ENCODE measurements around the gene CALHM2. TPM values are rescaled to one million over a fixed set of nuclear protein-coding genes. Genes with fewer than 3 reads are reported as not detected.

The CALHM2 gene
- total and polyA plus RNA-seq, 9 donors = 10.5 to 25.9 (median 18.3) TPM

DNA sequence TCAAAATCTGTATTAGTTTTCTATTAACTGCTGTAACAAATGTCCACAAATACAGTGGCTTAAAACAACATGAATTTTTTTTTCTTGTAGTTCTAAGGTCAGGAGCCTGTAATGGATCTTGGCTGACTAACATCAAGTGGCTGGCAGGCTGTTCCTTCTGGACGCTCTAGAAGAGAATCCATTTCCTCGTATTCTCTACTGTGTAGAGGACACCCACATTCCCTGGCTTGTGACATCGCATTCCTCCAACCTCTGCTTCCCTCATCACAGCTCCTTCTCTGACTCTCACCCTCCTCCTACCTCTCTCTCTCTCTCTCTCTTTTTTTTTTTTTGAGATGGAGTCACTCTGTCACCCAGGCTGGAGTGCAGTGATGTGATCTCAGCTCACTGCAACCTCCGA, 11.3 kb upstream of the CALHM2 start:
- no peak for DNase-seq
- Histone ChIP-seq H3K36me3 (ENCODE audit: control insufficient read depth, insufficient read depth, low read length) (no peaks in the 10 kb centered on the region), H3K4me3 (ENCODE audit: low read length) (no peak overlapping the region), H3K9me3 (replicated peaks; ENCODE audit: control insufficient read depth, low read depth, low read length) (no peaks in the 10 kb centered on the region), H3K4me1 (ENCODE audit: control insufficient read depth, insufficient read depth, low read length) (no peaks in the 10 kb centered on the region), H3K27me3 (ENCODE audit: control insufficient read depth, insufficient read depth, low read length) (no peaks in the 10 kb centered on the region), H3K27ac (ENCODE audit: low read length) (no peak overlapping the region)
- 47% methylated on average over 3 of the region's 4 CpGs for WGBS (ENCODE audit: insufficient coverage)

DNA sequence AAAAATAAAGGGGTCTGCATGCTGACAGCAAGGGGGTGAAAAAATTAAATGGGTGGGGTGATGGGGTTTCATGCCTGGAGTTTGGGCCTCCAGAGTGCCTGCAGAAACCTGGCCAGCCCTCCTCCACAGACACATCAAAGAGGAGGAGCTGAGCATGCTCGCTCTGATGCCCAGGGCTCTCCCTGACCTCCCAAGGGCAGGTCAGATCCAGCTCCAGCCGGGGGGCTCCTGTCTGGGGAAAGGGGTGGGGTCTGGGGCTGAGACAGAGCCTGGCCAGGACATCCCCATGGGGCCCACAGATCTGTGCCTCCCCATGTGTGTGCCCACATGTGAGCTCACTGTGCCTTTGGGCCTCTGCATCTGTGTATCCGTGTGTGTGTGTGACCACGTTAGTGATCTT, 7.4 kb upstream of the CALHM2 start:
- no peaks in the 10 kb centered on the region for H3K36me3 ChIP-seq (ENCODE audit: control insufficient read depth, insufficient read depth, low read length)
- no peaks in the 10 kb centered on the region for H3K9me3 ChIP-seq (replicated peaks; ENCODE audit: control insufficient read depth, low read depth, low read length)
- H3K27me3 ChIP-seq (ENCODE audit: control insufficient read depth, insufficient read depth, low read length) = no peaks in the 10 kb centered on the region
- no peak overlapping the region for H3K4me3 ChIP-seq (ENCODE audit: low read length)
- DNase-seq = no peak
- WGBS (ENCODE audit: insufficient coverage) = 49% methylated on average over 3 of the region's 4 CpGs
- H3K27ac ChIP-seq (ENCODE audit: low read length) = no peak overlapping the region
- H3K4me1 ChIP-seq (ENCODE audit: control insufficient read depth, insufficient read depth, low read length) = no peaks in the 10 kb centered on the region

DNA sequence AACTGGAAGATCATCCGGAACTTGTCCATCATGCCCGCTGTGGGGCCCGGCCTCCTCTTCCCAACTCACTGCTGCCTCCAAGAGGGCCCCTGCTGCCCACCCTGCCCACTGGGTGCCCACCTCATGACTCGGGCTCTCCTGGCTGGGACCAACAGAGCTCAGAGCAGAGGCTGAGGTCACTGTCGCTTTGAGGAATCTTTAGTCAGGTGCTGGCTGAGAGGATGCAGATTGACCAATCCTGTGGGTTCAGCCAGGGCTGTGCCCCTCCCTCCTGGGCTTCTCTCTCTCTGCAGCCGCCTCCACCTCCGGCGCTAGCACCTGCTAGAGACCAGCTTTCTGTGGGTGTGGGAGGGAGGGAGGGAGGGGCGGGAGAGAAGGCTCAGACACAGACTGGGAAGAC, 6.5 kb upstream of the CALHM2 start, which contains the start of gene CALHM1:
CALHM1 (minus strand) TSS at position 181 of the 400 bp plus-strand sequence; CDS start at position 32, 149 bp downstream.
- 50% methylated on average over 2 of the region's 9 CpGs for WGBS (ENCODE audit: insufficient coverage)
- Histone ChIP-seq H3K36me3 (ENCODE audit: control insufficient read depth, insufficient read depth, low read length) (no peaks in the 10 kb centered on the region), H3K27me3 (ENCODE audit: control insufficient read depth, insufficient read depth, low read length) (no peaks in the 10 kb centered on the region), H3K4me1 (ENCODE audit: control insufficient read depth, insufficient read depth, low read length) (no peaks in the 10 kb centered on the region), H3K27ac (ENCODE audit: low read length) (no peak within 1 kb of the TSS), H3K4me3 (ENCODE audit: low read length) (no peak within 1 kb of the TSS), H3K9me3 (replicated peaks; ENCODE audit: control insufficient read depth, low read depth, low read length) (no peaks in the 10 kb centered on the region)
- DNase-seq = no peak

DNA sequence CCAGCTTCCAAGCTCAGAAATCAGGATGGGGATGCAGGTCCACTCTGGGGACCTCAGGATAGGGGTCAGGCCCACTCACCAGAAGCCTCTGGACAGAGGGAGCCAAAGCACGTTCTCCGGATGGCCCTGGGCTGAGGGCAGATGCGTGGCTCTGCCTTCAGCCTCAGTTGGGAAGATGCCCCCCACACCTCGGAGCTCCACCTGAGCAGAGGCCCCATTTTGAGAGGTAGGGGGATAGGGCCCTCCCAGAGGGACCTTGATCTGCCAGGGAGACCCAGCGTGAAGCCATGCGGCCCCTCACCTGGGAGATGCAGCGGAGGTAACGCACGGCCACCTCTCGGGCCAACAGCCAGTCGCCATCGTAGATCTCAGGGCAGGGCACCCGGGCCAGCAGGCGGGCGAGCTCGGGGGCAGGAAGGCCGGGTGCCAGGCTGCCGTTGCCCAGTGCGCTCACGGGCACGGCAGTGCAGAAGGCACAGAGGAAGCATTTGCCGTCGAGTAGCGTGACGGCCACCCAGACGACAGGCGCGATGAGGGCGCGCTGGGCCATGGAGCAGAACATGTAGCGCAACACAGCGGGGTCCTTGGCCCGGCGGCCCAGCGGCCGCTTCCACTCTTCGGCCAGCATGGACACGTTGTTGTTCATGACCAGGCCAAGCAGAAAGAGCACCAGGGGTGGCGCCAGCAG, 5.9 kb upstream of the CALHM2 start:
- Histone ChIP-seq H3K9me3 (replicated peaks; ENCODE audit: control insufficient read depth, low read depth, low read length) (no peaks in the 10 kb centered on the region), H3K27me3 (ENCODE audit: control insufficient read depth, insufficient read depth, low read length) (no peaks in the 10 kb centered on the region), H3K4me1 (ENCODE audit: control insufficient read depth, insufficient read depth, low read length) (peaks cover under 1% of the 10 kb centered on the region), H3K4me3 (ENCODE audit: low read length) (no peak overlapping the region), H3K36me3 (ENCODE audit: control insufficient read depth, insufficient read depth, low read length) (no peaks in the 10 kb centered on the region), H3K27ac (ENCODE audit: low read length) (no peak overlapping the region)
- WGBS (ENCODE audit: insufficient coverage) = 92% methylated on average over 37 of the region's 39 CpGs
- DNase-seq = no peak

DNA sequence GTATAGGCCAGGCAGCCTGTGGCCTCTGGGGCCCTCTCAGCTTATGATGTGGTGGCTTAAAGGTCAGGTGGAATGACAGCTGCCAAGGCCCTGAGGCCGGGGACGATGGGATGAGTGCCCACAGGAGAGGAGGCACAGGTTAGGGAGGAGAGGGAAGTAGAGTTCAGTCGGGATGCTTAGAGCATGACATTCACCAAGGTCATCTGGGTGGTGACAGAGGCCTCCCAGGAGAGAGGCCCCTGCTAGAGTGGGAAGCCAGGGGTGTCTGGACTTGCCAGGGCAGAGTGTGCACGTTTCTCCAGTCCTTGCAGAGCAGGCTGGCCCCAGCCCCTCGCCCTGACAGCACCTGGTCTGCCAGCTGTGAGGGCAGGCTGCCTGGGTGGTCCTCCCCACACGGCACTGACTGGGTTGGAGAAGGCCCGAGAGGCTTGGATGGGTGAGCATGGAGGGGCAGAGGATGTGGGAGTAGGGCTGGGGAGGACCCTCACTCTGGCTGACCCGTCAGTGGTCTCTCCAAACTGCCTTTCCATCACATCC, 5.1 kb upstream of the CALHM2 start:
- no peak for DNase-seq
- no peak overlapping the region for H3K27ac ChIP-seq (ENCODE audit: low read length)
- peaks cover 8% of the 10 kb centered on the region for H3K4me1 ChIP-seq (ENCODE audit: control insufficient read depth, insufficient read depth, low read length)
- H3K36me3 ChIP-seq (ENCODE audit: control insufficient read depth, insufficient read depth, low read length) = no peaks in the 10 kb centered on the region
- WGBS (ENCODE audit: insufficient coverage) = 38% methylated on average over 4 of the region's 8 CpGs
- H3K4me3 ChIP-seq (ENCODE audit: low read length) = no peak overlapping the region
- no peaks in the 10 kb centered on the region for H3K9me3 ChIP-seq (replicated peaks; ENCODE audit: control insufficient read depth, low read depth, low read length)
- no peaks in the 10 kb centered on the region for H3K27me3 ChIP-seq (ENCODE audit: control insufficient read depth, insufficient read depth, low read length)

DNA sequence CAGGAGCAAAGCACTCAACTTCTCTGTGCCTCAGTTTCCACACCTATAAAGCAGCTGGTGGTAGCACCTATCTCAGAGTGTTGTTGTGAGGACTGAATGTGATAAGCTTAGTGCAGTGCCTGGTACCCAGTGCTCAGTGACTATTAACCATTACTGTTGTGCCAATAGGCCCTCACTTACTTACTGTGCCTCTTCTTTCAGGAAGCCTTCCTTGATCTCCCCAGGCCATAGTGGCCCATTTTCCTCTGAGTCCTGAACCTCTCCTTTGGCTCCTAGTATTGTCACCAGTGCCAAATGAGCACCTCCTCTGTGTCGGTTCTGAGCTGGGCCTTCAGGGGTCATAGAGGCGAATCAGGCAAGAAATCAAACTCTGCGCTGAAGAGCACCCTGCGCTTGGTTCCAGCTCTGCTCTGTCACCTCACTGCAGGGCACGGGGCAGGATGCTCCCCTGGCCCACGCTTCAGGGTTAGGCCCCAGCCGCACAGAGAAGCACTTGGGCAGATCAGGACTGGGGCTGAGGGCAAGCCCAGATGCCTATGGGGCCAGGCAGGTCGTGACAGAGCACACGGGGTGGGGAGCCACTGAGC, 4.0 kb upstream of the CALHM2 start:
- no peak overlapping the region for H3K4me3 ChIP-seq (ENCODE audit: low read length)
- no peaks in the 10 kb centered on the region for H3K9me3 ChIP-seq (replicated peaks; ENCODE audit: control insufficient read depth, low read depth, low read length)
- 75% methylated on average over 9 of the region's 9 CpGs for WGBS (ENCODE audit: insufficient coverage)
- DNase-seq = no peak
- peaks cover 17% of the 10 kb centered on the region for H3K4me1 ChIP-seq (ENCODE audit: control insufficient read depth, insufficient read depth, low read length)
- no peaks in the 10 kb centered on the region for H3K36me3 ChIP-seq (ENCODE audit: control insufficient read depth, insufficient read depth, low read length)
- H3K27ac ChIP-seq (ENCODE audit: low read length) = no peak overlapping the region
- H3K27me3 ChIP-seq (ENCODE audit: control insufficient read depth, insufficient read depth, low read length) = no peaks in the 10 kb centered on the region

DNA sequence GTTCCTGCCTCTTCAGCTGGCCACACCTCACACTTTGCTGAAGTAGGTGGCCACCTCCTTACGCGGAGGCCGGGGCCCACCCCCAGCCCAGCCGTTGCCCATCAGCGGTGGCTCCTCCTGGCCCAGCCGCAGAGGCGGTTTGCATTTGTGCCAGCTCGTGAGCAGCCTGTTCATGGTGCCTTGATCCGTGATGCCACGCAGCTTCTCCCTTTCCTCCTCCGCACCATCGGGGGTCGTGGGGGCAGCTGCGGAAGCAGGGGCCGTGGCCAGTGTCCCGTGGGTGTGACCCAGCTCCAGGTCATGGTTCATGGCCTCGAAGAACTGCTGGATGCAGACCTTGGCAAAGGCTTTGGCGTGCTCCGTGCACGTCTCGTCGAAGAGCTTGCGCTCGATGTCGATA, 3.1 kb upstream of the CALHM2 start:
- Histone ChIP-seq H3K4me1 (ENCODE audit: control insufficient read depth, insufficient read depth, low read length) (peaks cover 25% of the 10 kb centered on the region), H3K27me3 (ENCODE audit: control insufficient read depth, insufficient read depth, low read length) (no peaks in the 10 kb centered on the region), H3K36me3 (ENCODE audit: control insufficient read depth, insufficient read depth, low read length) (no peaks in the 10 kb centered on the region), H3K9me3 (replicated peaks; ENCODE audit: control insufficient read depth, low read depth, low read length) (no peaks in the 10 kb centered on the region), H3K27ac (ENCODE audit: low read length) (no peak overlapping the region), H3K4me3 (ENCODE audit: low read length) (no peak overlapping the region)
- DNase-seq = no peak
- WGBS (ENCODE audit: insufficient coverage) = 81% methylated on average over 23 of the region's 25 CpGs

DNA sequence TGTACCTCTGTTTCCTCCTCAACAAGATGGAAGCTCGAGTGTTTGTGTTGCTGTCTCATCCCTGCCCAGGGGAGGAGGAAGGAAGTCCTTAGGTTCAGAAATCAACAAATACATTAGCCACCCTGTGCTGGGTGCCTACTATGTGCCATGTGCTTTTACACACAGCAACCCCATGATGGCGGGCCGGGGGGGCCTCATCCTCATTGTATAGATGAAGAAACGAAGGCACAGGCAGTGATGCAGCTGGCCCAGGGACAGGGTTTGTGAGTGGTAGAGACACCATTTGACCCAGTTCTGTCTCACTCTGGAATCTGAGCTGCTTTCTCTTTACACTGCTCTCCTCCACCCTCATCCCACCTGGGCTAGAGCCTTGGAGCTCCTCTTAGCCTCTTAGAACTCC, 1.9 kb upstream of the CALHM2 start:
- H3K36me3 ChIP-seq (ENCODE audit: control insufficient read depth, insufficient read depth, low read length) = peaks cover 11% of the 10 kb centered on the region
- DNase-seq = no peak
- H3K27me3 ChIP-seq (ENCODE audit: control insufficient read depth, insufficient read depth, low read length) = no peaks in the 10 kb centered on the region
- peaks cover 37% of the 10 kb centered on the region for H3K4me1 ChIP-seq (ENCODE audit: control insufficient read depth, insufficient read depth, low read length)
- 90% methylated on average over 2 of the region's 4 CpGs for WGBS (ENCODE audit: insufficient coverage)
- H3K4me3 ChIP-seq (ENCODE audit: low read length) = no peak overlapping the region
- H3K27ac ChIP-seq (ENCODE audit: low read length) = no peak overlapping the region
- no peaks in the 10 kb centered on the region for H3K9me3 ChIP-seq (replicated peaks; ENCODE audit: control insufficient read depth, low read depth, low read length)

DNA sequence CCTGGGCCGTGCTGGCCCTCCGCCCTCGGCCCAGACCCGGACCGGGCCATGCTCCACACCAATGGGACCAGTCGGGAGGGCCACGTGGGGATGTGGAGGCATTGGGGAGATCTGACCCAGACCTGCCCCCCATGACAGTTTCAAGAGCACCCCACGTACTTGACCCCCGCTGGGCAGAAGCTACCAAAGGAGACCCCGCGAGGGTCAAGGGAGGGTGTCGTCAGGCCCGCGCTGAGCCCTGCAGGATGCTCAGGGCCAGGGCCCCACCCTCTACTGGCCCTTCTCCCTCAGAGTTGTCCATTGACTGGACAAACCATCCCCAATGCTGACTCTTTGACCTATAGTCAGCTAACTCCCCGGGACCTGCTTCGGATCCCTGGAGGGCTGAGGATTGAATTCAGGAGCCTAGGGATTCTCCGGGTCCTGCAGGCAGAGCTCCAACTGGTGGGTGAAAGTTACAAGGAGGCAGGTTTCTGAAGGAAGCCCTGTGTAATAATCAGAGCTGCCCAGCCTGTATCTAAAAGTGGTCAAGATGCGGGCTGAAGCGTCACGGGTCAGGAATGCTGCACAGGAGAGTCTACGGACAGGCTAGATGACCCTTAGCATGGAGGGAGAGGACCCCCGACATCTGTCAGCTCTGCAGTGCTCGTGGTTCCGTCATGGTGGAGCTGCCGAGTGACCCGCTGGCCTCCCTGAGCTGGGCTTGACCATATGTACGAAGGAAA, 498 bp upstream of the CALHM2 start:
- peak overlapping the region; percentile 45 for H3K27ac ChIP-seq (ENCODE audit: low read length)
- H3K9me3 ChIP-seq (replicated peaks; ENCODE audit: control insufficient read depth, low read depth, low read length) = no peaks in the 10 kb centered on the region
- H3K36me3 ChIP-seq (ENCODE audit: control insufficient read depth, insufficient read depth, low read length) = peaks cover 19% of the 10 kb centered on the region
- peaks cover 38% of the 10 kb centered on the region for H3K4me1 ChIP-seq (ENCODE audit: control insufficient read depth, insufficient read depth, low read length)
- DNase-seq = no peak
- 14% methylated on average over 22 of the region's 27 CpGs for WGBS (ENCODE audit: insufficient coverage)
- peak overlapping the region; percentile 69 for H3K4me3 ChIP-seq (ENCODE audit: low read length)
- no peaks in the 10 kb centered on the region for H3K27me3 ChIP-seq (ENCODE audit: control insufficient read depth, insufficient read depth, low read length)
